ENCODE results near the gene ARMC5. TPM values are rescaled to one million over a fixed set of nuclear protein-coding genes. Genes with fewer than 3 reads are reported as not detected.
A peak's percentile ranks its signal among the peaks of the same experiment; 100 is the strongest.
"Not testable (repeated sequence)": the region's sequence is repeated elsewhere in the genome, so short reads cannot be mapped to it uniquely, and the experiment has no call there.

ARMC5 gene
- total RNA-seq, 2 experiments from 2014 or later = 11.4 to 12.3 TPM

- Mint-ChIP-seq H3K27me3 (peaks cover 1% of the 10 kb centered on the region), H3K4me3 (no peak overlapping the region), H3K36me3 (ENCODE audit: low read depth) (no peaks in the 10 kb centered on the region), H3K9me3 (no peaks in the 10 kb centered on the region), H3K4me1 (peaks cover 19% of the 10 kb centered on the region), H3K27ac (no peak overlapping the region)
- ChIA-PET POLR2A (no interaction called here), CTCF (no interaction called here)
- no peak for DNase-seq
These were observed 20.9 kb upstream of the ARMC5 start for GRCh38 chr16:31438414-31438813.

- POLR2A ChIA-PET; CTCF ChIA-PET; DNase-seq; H3K36me3 Mint-ChIP-seq (ENCODE audit: low read depth); H3K4me3 Mint-ChIP-seq; H3K27me3 Mint-ChIP-seq; H3K9me3 Mint-ChIP-seq; H3K27ac Mint-ChIP-seq: not testable (repeated sequence)
- H3K4me1 Mint-ChIP-seq = peaks cover 19% of the 10 kb centered on the region
These were observed 20.3 kb upstream of the ARMC5 start for GRCh38 chr16:31439023-31439422.

GRCh38 chr16:31439519-31439918, 19.8 kb upstream of the ARMC5 start:
- no peaks in the 10 kb centered on the region for H3K9me3 Mint-ChIP-seq
- H3K4me1 Mint-ChIP-seq = peaks cover 19% of the 10 kb centered on the region
- H3K27ac Mint-ChIP-seq = no peak overlapping the region
- peaks cover 1% of the 10 kb centered on the region for H3K27me3 Mint-ChIP-seq
- POLR2A ChIA-PET = no interaction called here
- no peak for DNase-seq
- no peak overlapping the region for H3K4me3 Mint-ChIP-seq
- no peaks in the 10 kb centered on the region for H3K36me3 Mint-ChIP-seq (ENCODE audit: low read depth)
- CTCF ChIA-PET = interaction anchor here (1.1 kb wide), 1 partner anchor 57 kb away, joined by 4 read pairs; no protein-coding TSS in a partner anchor

- H3K4me3 Mint-ChIP-seq = no peak overlapping the region
These were observed 18.7 kb upstream of the ARMC5 start for GRCh38 chr16:31440516-31441184.

GRCh38 chr16:31441956-31442355, 17.3 kb upstream of the ARMC5 start:
- DNase-seq = no peak
- Mint-ChIP-seq H3K4me1 (peaks cover 19% of the 10 kb centered on the region), H3K9me3 (no peaks in the 10 kb centered on the region), H3K4me3 (peak overlapping the region; percentile 71), H3K27ac (no peak overlapping the region), H3K27me3 (peaks cover 1% of the 10 kb centered on the region), H3K36me3 (ENCODE audit: low read depth) (no peaks in the 10 kb centered on the region)
- POLR2A ChIA-PET = interaction anchor here (1.0 to 1.1 kb wide), 2 partner anchors 239 to 357 kb away, joined by 3 to 6 read pairs; partner anchors contain the start of gene PYCARD
- CTCF ChIA-PET = interaction anchor here (0.8 to 2.9 kb wide), 12 partner anchors 9 to 284 kb away, joined by 3 to 23 read pairs (median 6); partner anchors contain the start of genes ARMC5, COX6A2, FUS and PYCARD

More at GRCh38 chr16:31440516-31441184, 18.7 kb upstream of the ARMC5 start:
- H3K27ac Mint-ChIP-seq = no peak overlapping the region
- POLR2A ChIA-PET = no interaction called here
- no peaks in the 10 kb centered on the region for H3K9me3 Mint-ChIP-seq
- H3K4me1 Mint-ChIP-seq = peaks cover 19% of the 10 kb centered on the region
- peaks cover 1% of the 10 kb centered on the region for H3K27me3 Mint-ChIP-seq
- CTCF ChIA-PET = interaction anchor here (0.6 to 1.6 kb wide), 6 partner anchors 9 to 283 kb away, joined by 3 to 11 read pairs (median 3); no protein-coding TSS in a partner anchor
- H3K36me3 Mint-ChIP-seq (ENCODE audit: low read depth) = no peaks in the 10 kb centered on the region
- no peak for DNase-seq

- CTCF ChIA-PET = interaction anchor here (0.6 kb wide), 1 partner anchor 1344 kb away, joined by 4 read pairs; no protein-coding TSS in a partner anchor
These were observed 13.4 kb upstream of the ARMC5 start for GRCh38 chr16:31445931-31446330.

GRCh38 chr16:31451201-31451600, 8.1 kb upstream of the ARMC5 start:
- Mint-ChIP-seq H3K27me3 (no peaks in the 10 kb centered on the region), H3K4me3 (no peak overlapping the region), H3K27ac (no peak overlapping the region), H3K9me3 (no peaks in the 10 kb centered on the region), H3K36me3 (ENCODE audit: low read depth) (peaks cover 8% of the 10 kb centered on the region), H3K4me1 (peaks cover 28% of the 10 kb centered on the region)
- POLR2A ChIA-PET = no interaction called here
- CTCF ChIA-PET = interaction anchor here (0.8 to 1.8 kb wide), 3 partner anchors 9 kb away, joined by 3 to 5 read pairs (median 5); partner anchors contain the start of gene ZNF843
- DNase-seq = no peak

More at GRCh38 chr16:31445931-31446330, 13.4 kb upstream of the ARMC5 start:
- peaks cover 11% of the 10 kb centered on the region for H3K4me1 Mint-ChIP-seq
- H3K9me3 Mint-ChIP-seq; POLR2A ChIA-PET; H3K4me3 Mint-ChIP-seq; H3K27ac Mint-ChIP-seq; H3K27me3 Mint-ChIP-seq; H3K36me3 Mint-ChIP-seq (ENCODE audit: low read depth); DNase-seq: not testable (repeated sequence)

- H3K4me3 Mint-ChIP-seq = no peak overlapping the region
- ChIA-PET CTCF (interaction anchor here (1.0 to 1.8 kb wide), 3 partner anchors 9 to 22 kb away, joined by 3 to 5 read pairs (median 5); partner anchors contain the start of gene ZNF843), POLR2A (interaction anchor here (0.7 kb wide), 1 partner anchor 312 kb away, joined by 3 read pairs; no protein-coding TSS in a partner anchor)
- peaks cover 32% of the 10 kb centered on the region for H3K4me1 Mint-ChIP-seq
- no peak for DNase-seq
- peaks cover 8% of the 10 kb centered on the region for H3K36me3 Mint-ChIP-seq (ENCODE audit: low read depth)
- H3K27me3 Mint-ChIP-seq = no peaks in the 10 kb centered on the region
- H3K9me3 Mint-ChIP-seq = no peaks in the 10 kb centered on the region
- no peak overlapping the region for H3K27ac Mint-ChIP-seq
These were observed 7.5 kb upstream of the ARMC5 start for GRCh38 chr16:31451681-31452351.

- Mint-ChIP-seq H3K4me1 (peaks cover 40% of the 10 kb centered on the region), H3K4me3 (no peak overlapping the region), H3K9me3 (no peaks in the 10 kb centered on the region), H3K27me3 (no peaks in the 10 kb centered on the region), H3K36me3 (ENCODE audit: low read depth) (peaks cover 8% of the 10 kb centered on the region), H3K27ac (no peak overlapping the region)
- CTCF ChIA-PET = interaction anchor here (1.9 kb wide), 1 partner anchor 9 kb away, joined by 12 read pairs; no protein-coding TSS in a partner anchor
- POLR2A ChIA-PET = interaction anchor here (0.6 kb wide), 1 partner anchor 32 kb away, joined by 4 read pairs; no protein-coding TSS in a partner anchor
- no peak for DNase-seq
These were observed 6.6 kb upstream of the ARMC5 start for GRCh38 chr16:31452631-31453106.

GRCh38 chr16:31453255-31454204, 5.8 kb upstream of the ARMC5 start:
- Mint-ChIP-seq H3K4me3 (no peak overlapping the region), H3K27ac (no peak overlapping the region)

GRCh38 chr16:31455601-31456314, 3.5 kb upstream of the ARMC5 start:
- H3K27me3 Mint-ChIP-seq = no peaks in the 10 kb centered on the region
- H3K4me3 Mint-ChIP-seq = peak overlapping the region; percentile 7
- peaks cover 15% of the 10 kb centered on the region for H3K36me3 Mint-ChIP-seq (ENCODE audit: low read depth)
- ChIA-PET POLR2A (no interaction called here), CTCF (interaction anchor here (0.7 to 1.8 kb wide), 9 partner anchors 11 to 314 kb away, joined by 3 to 7 read pairs (median 4); no protein-coding TSS in a partner anchor)
- peaks cover 53% of the 10 kb centered on the region for H3K4me1 Mint-ChIP-seq
- no peaks in the 10 kb centered on the region for H3K9me3 Mint-ChIP-seq
- DNase-seq = peak; percentile 29
- peak overlapping the region; percentile 62 for H3K27ac Mint-ChIP-seq

More at GRCh38 chr16:31453255-31454204, 5.8 kb upstream of the ARMC5 start:
- no peak for DNase-seq
- H3K36me3 Mint-ChIP-seq (ENCODE audit: low read depth) = peaks cover 15% of the 10 kb centered on the region
- CTCF ChIA-PET = interaction anchor here (1.9 kb wide), 1 partner anchor 10 kb away, joined by 12 read pairs; no protein-coding TSS in a partner anchor
- H3K9me3 Mint-ChIP-seq = no peaks in the 10 kb centered on the region
- no peaks in the 10 kb centered on the region for H3K27me3 Mint-ChIP-seq
- POLR2A ChIA-PET = no interaction called here
- H3K4me1 Mint-ChIP-seq = peaks cover 46% of the 10 kb centered on the region
